Loucy (cell line): ENCODE measurements around the gene LRRFIP1.

Experiments
- H2AFZ ChIP-seq: fragments of 200-600 bp; sonication (generic); 2 replicates; pipeline ENCODE4 v1.6.0; 2016; ENCODE audit warnings: antibody characterized with exemption, mild to moderate bottlenecking, low read length, moderate library complexity
- H3F3A ChIP-seq: fragments of 200-600 bp; 2 replicates; pipeline ENCODE4 v1.6.0; 2016; ENCODE audit warnings: antibody characterized with exemption, low read depth, mild to moderate bottlenecking
- H3K27me3 ChIP-seq: fragments of 200-600 bp; sonication (generic); 2 replicates; pipeline ENCODE4 v1.6.1; 2014; ENCODE audit warnings: low read length, mild to moderate bottlenecking; ENCODE audit not compliant: insufficient read depth, poor library complexity, severe bottlenecking
- H3K36me3 ChIP-seq: fragments of 200-600 bp; sonication (generic); 2 replicates; pipeline ENCODE4 v1.6.1; 2016; ENCODE audit warnings: low read length; ENCODE audit not compliant: insufficient read depth
- H3K4me1 ChIP-seq: fragments of 200-600 bp; sonication (generic); 2 replicates; pipeline ENCODE4 v1.5.1; 2014; ENCODE audit warnings: low read length, mild to moderate bottlenecking; ENCODE audit not compliant: insufficient read depth, poor library complexity, severe bottlenecking
- H3K4me2 ChIP-seq: fragments of 200-600 bp; sonication (generic); 2 replicates; pipeline ENCODE4 v1.6.0; 2014; ENCODE audit warnings: antibody characterized with exemption, low read length, low read depth, mild to moderate bottlenecking; ENCODE audit not compliant: poor library complexity, severe bottlenecking
- H3K4me3 ChIP-seq: fragments of 200-600 bp; sonication (generic); 2 replicates; pipeline ENCODE4 v1.5.1; 2014; ENCODE audit warnings: low read length, mild to moderate bottlenecking, mixed read lengths; ENCODE audit not compliant: poor library complexity, severe bottlenecking
- H3K79me2 ChIP-seq: fragments of 200-600 bp; sonication (generic); 2 replicates; pipeline ENCODE4 v1.6.1; 2014; ENCODE audit warnings: low read length; ENCODE audit not compliant: insufficient read depth
- H3K9ac ChIP-seq: fragments of 200-600 bp; sonication (generic); 2 replicates; pipeline ENCODE4 v1.6.0; 2014; ENCODE audit warnings: mild to moderate bottlenecking, low read depth, low read length, moderate library complexity; ENCODE audit not compliant: poor library complexity, severe bottlenecking
- H3K9me2 ChIP-seq: fragments of 200-600 bp; sonication (generic); replicated peaks from 2 replicates; pipeline ENCODE4 v1.6.1; 2016; ENCODE audit warnings: low read depth, low read length, mixed read lengths
- H3K9me3 ChIP-seq: fragments of 200-600 bp; sonication (generic); 2 replicates; pipeline ENCODE4 v1.6.1; 2014; ENCODE audit warnings: mild to moderate bottlenecking, antibody characterized with exemption, low read length, low read depth; ENCODE audit not compliant: insufficient read depth
- H4K20me1 ChIP-seq: fragments of 200-600 bp; sonication (generic); 2 replicates; pipeline ENCODE4 v1.6.0; 2014; ENCODE audit warnings: antibody characterized with exemption, low read length, mild to moderate bottlenecking; ENCODE audit not compliant: insufficient read depth, poor library complexity, severe bottlenecking
- EZH2phosphoT487 ChIP-seq: fragments of 200-600 bp; IDR thresholded peaks from 2 replicates; pipeline ENCODE4 v1.6.1; 2018; ENCODE audit warnings: antibody characterized with exemption, mild to moderate bottlenecking, moderate library complexity, borderline replicate concordance
- TF ChIP-seq, protein P1 (sequence below): fragments of 200-600 bp; sonication (generic); conservative IDR thresholded peaks from 2 replicates; pipeline ENCODE4 v1.5.1; 2014; ENCODE audit warnings: mild to moderate bottlenecking, antibody characterized with exemption, low read length

Gene LRRFIP1

GRCh38 chr2:237732790-237733381 is 105.5 kb downstream of the LRRFIP1 start:
- H3K4me3 ChIP-seq: no peak overlapping the region
- peaks cover 96% of the 10 kb centered on the region for H3K79me2 ChIP-seq
- peaks cover 53% of the 10 kb centered on the region for H4K20me1 ChIP-seq
- H3K9me3 ChIP-seq: no peaks in the 10 kb centered on the region
- H3K36me3 ChIP-seq: peaks cover 46% of the 10 kb centered on the region; the same call in 1 of the 2 replicates
- no peaks in the 10 kb centered on the region for H3K27me3 ChIP-seq
- no peak overlapping the region for H3K4me2 ChIP-seq
- H3K9me2 ChIP-seq: no peaks in the 10 kb centered on the region
- H2AFZ ChIP-seq: no peak overlapping the region
- no peak for TF ChIP-seq EZH2phosphoT487
- TF ChIP-seq, protein P1, sequence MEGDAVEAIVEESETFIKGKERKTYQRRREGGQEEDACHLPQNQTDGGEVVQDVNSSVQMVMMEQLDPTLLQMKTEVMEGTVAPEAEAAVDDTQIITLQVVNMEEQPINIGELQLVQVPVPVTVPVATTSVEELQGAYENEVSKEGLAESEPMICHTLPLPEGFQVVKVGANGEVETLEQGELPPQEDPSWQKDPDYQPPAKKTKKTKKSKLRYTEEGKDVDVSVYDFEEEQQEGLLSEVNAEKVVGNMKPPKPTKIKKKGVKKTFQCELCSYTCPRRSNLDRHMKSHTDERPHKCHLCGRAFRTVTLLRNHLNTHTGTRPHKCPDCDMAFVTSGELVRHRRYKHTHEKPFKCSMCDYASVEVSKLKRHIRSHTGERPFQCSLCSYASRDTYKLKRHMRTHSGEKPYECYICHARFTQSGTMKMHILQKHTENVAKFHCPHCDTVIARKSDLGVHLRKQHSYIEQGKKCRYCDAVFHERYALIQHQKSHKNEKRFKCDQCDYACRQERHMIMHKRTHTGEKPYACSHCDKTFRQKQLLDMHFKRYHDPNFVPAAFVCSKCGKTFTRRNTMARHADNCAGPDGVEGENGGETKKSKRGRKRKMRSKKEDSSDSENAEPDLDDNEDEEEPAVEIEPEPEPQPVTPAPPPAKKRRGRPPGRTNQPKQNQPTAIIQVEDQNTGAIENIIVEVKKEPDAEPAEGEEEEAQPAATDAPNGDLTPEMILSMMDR: no peak
- no peaks in the 10 kb centered on the region for H3K4me1 ChIP-seq
- H3F3A ChIP-seq: no peaks in the 10 kb centered on the region
- no peak overlapping the region for H3K9ac ChIP-seq

GRCh38 chr2:237733677-237734300 is 106.4 kb downstream of the LRRFIP1 start:
- Histone ChIP-seq H3K36me3 (peaks cover 55% of the 10 kb centered on the region; the same call in 1 of the 2 replicates), H3K9me2 (no peaks in the 10 kb centered on the region), H3K4me1 (no peaks in the 10 kb centered on the region), H3F3A (no peaks in the 10 kb centered on the region), H2AFZ (no peak overlapping the region), H3K9ac (no peak overlapping the region), H3K4me3 (no peak overlapping the region), H3K4me2 (no peak overlapping the region), H3K27me3 (no peaks in the 10 kb centered on the region), H4K20me1 (peaks cover 53% of the 10 kb centered on the region), H3K9me3 (no peaks in the 10 kb centered on the region), H3K79me2 (peaks cover 97% of the 10 kb centered on the region)
- TF ChIP-seq, protein P1: no peak
- no peak for TF ChIP-seq EZH2phosphoT487

GRCh38 chr2:237734905-237735623 is 107.7 kb downstream of the LRRFIP1 start:
- H4K20me1 ChIP-seq: peaks cover 52% of the 10 kb centered on the region
- H3K9ac ChIP-seq: no peak overlapping the region
- H3K79me2 ChIP-seq: peaks cover 97% of the 10 kb centered on the region
- no peak overlapping the region for H3K4me2 ChIP-seq
- no peaks in the 10 kb centered on the region for H3F3A ChIP-seq
- no peaks in the 10 kb centered on the region for H3K27me3 ChIP-seq
- no peak for TF ChIP-seq EZH2phosphoT487
- TF ChIP-seq, protein P1: no peak
- no peaks in the 10 kb centered on the region for H3K9me2 ChIP-seq
- H2AFZ ChIP-seq: no peak overlapping the region
- H3K36me3 ChIP-seq: peaks cover 59% of the 10 kb centered on the region; the same call in 1 of the 2 replicates
- no peak overlapping the region for H3K4me3 ChIP-seq
- no peaks in the 10 kb centered on the region for H3K4me1 ChIP-seq
- no peaks in the 10 kb centered on the region for H3K9me3 ChIP-seq
